Pulmonary artery endothelial cell (primary cell): ENCODE measurements around the gene TUBG1. TPM values are rescaled to one million over a fixed set of nuclear protein-coding genes. Genes with fewer than 3 reads are reported as not detected.
"Not testable (repeated sequence)": the region's sequence is repeated elsewhere in the genome, so short reads cannot be mapped to it uniquely, and the experiment has no call there.

Experiments
- DNase-seq: peaks from one replicate; pipeline ENCODE4 v3.0.0-alpha.2; 2011; ENCODE audit warnings: low read depth, low spot score
- total RNA-seq: library from RNA; depleted of rRNA; stranded (reverse); fragments of >200 nt; gene quantifications from 2 replicates; pipeline ENCODE4 v1.2.3, GENCODE V29; 2014

TUBG1 gene
- total RNA-seq, 1 donor from 2014 or later = 24.3 TPM

- DNase-seq = no peak
Observed at GRCh38 chr17:42623271-42623670, 13.8 kb downstream of the TUBG1 start.

GRCh38 chr17:42623732-42624596 is 14.5 kb downstream of the TUBG1 start:
- peak; percentile 11 for DNase-seq

GRCh38 chr17:42627032-42627764 is 17.7 kb downstream of the TUBG1 start:
- DNase-seq = not testable (repeated sequence)

- DNase-seq = no peak
Observed at GRCh38 chr17:42629411-42630009, 20.0 kb downstream of the TUBG1 start.

GRCh38 chr17:42632949-42633444 is 23.5 kb downstream of the TUBG1 start:
- DNase-seq = no peak

- no peak for DNase-seq
Observed at GRCh38 chr17:42639525-42640113, 30.1 kb downstream of the TUBG1 start.

- DNase-seq = no peak
Observed at GRCh38 chr17:42640121-42640520, 30.6 kb downstream of the TUBG1 start.

GRCh38 chr17:42642336-42642735 is 32.9 kb downstream of the TUBG1 start:
- DNase-seq = no peak

GRCh38 chr17:42647778-42648177 is 38.3 kb downstream of the TUBG1 start:
- DNase-seq = no peak

- no peak for DNase-seq
Observed at GRCh38 chr17:42651392-42651791, 41.9 kb downstream of the TUBG1 start.

- DNase-seq = no peak
Observed at GRCh38 chr17:42653179-42654124, 44.0 kb downstream of the TUBG1 start.

GRCh38 chr17:42655528-42655927 is 46.0 kb downstream of the TUBG1 start:
- DNase-seq = no peak

GRCh38 chr17:42657824-42658588 is 48.5 kb downstream of the TUBG1 start:
- DNase-seq = no peak

- DNase-seq = no peak
Observed at GRCh38 chr17:42659079-42659931, 49.8 kb downstream of the TUBG1 start, which contains the start of gene TUBG2. TUBG2 (plus strand) TSS chr17:42659284; CDS start chr17:42659504, 220 bp downstream.

GRCh38 chr17:42659932-42660274 is 50.4 kb downstream of the TUBG1 start:
- DNase-seq = not testable (repeated sequence)

- no peak for DNase-seq
Observed at GRCh38 chr17:42660692-42661345, 51.3 kb downstream of the TUBG1 start.
